Loucy (cell line): ENCODE results near the gene ATG7.

ENCODE experiments used
- H2AFZ ChIP-seq: fragments of 200-600 bp; sonication (generic); 2 replicates; pipeline ENCODE4 v1.6.0; 2016; ENCODE audit warnings: antibody characterized with exemption, mild to moderate bottlenecking, low read length, moderate library complexity
- H3F3A ChIP-seq: fragments of 200-600 bp; 2 replicates; pipeline ENCODE4 v1.6.0; 2016; ENCODE audit warnings: antibody characterized with exemption, low read depth, mild to moderate bottlenecking
- H3K27me3 ChIP-seq: fragments of 200-600 bp; sonication (generic); 2 replicates; pipeline ENCODE4 v1.6.1; 2014; ENCODE audit warnings: low read length, mild to moderate bottlenecking; ENCODE audit not compliant: insufficient read depth, poor library complexity, severe bottlenecking
- H3K36me3 ChIP-seq: fragments of 200-600 bp; sonication (generic); 2 replicates; pipeline ENCODE4 v1.6.1; 2016; ENCODE audit warnings: low read length; ENCODE audit not compliant: insufficient read depth
- H3K4me1 ChIP-seq: fragments of 200-600 bp; sonication (generic); 2 replicates; pipeline ENCODE4 v1.5.1; 2014; ENCODE audit warnings: low read length, mild to moderate bottlenecking; ENCODE audit not compliant: insufficient read depth, poor library complexity, severe bottlenecking
- H3K4me2 ChIP-seq: fragments of 200-600 bp; sonication (generic); 2 replicates; pipeline ENCODE4 v1.6.0; 2014; ENCODE audit warnings: antibody characterized with exemption, low read length, low read depth, mild to moderate bottlenecking; ENCODE audit not compliant: poor library complexity, severe bottlenecking
- H3K4me3 ChIP-seq: fragments of 200-600 bp; sonication (generic); 2 replicates; pipeline ENCODE4 v1.5.1; 2014; ENCODE audit warnings: low read length, mild to moderate bottlenecking, mixed read lengths; ENCODE audit not compliant: poor library complexity, severe bottlenecking
- H3K79me2 ChIP-seq: fragments of 200-600 bp; sonication (generic); 2 replicates; pipeline ENCODE4 v1.6.1; 2014; ENCODE audit warnings: low read length; ENCODE audit not compliant: insufficient read depth
- H3K9ac ChIP-seq: fragments of 200-600 bp; sonication (generic); 2 replicates; pipeline ENCODE4 v1.6.0; 2014; ENCODE audit warnings: mild to moderate bottlenecking, low read depth, low read length, moderate library complexity; ENCODE audit not compliant: poor library complexity, severe bottlenecking
- H3K9me2 ChIP-seq: fragments of 200-600 bp; sonication (generic); replicated peaks from 2 replicates; pipeline ENCODE4 v1.6.1; 2016; ENCODE audit warnings: low read depth, low read length, mixed read lengths
- H3K9me3 ChIP-seq: fragments of 200-600 bp; sonication (generic); 2 replicates; pipeline ENCODE4 v1.6.1; 2014; ENCODE audit warnings: mild to moderate bottlenecking, antibody characterized with exemption, low read length, low read depth; ENCODE audit not compliant: insufficient read depth
- H4K20me1 ChIP-seq: fragments of 200-600 bp; sonication (generic); 2 replicates; pipeline ENCODE4 v1.6.0; 2014; ENCODE audit warnings: antibody characterized with exemption, low read length, mild to moderate bottlenecking; ENCODE audit not compliant: insufficient read depth, poor library complexity, severe bottlenecking
- CTCF ChIP-seq: fragments of 200-600 bp; sonication (generic); conservative IDR thresholded peaks from 2 replicates; pipeline ENCODE4 v1.5.1; 2014; ENCODE audit warnings: mild to moderate bottlenecking, antibody characterized with exemption, low read length
- EZH2phosphoT487 ChIP-seq: fragments of 200-600 bp; IDR thresholded peaks from 2 replicates; pipeline ENCODE4 v1.6.1; 2018; ENCODE audit warnings: antibody characterized with exemption, mild to moderate bottlenecking, moderate library complexity, borderline replicate concordance

The ATG7 gene

GRCh38 chr3:11300970-11301369, 28.8 kb downstream of the ATG7 start:
- Histone ChIP-seq H3K4me3 (no peak overlapping the region), H3F3A (no peaks in the 10 kb centered on the region), H2AFZ (no peak overlapping the region), H3K36me3 (peaks cover 28% of the 10 kb centered on the region; the same call in 1 of the 2 replicates), H3K27me3 (no peaks in the 10 kb centered on the region), H3K79me2 (no peaks in the 10 kb centered on the region), H3K9me3 (no peaks in the 10 kb centered on the region), H3K9me2 (no peaks in the 10 kb centered on the region), H3K9ac (no peak overlapping the region), H4K20me1 (no peaks in the 10 kb centered on the region), H3K4me1 (peaks cover 9% of the 10 kb centered on the region), H3K4me2 (no peak overlapping the region)
- TF ChIP-seq CTCF, result no peak
- no peak for TF ChIP-seq EZH2phosphoT487

- no peak overlapping the region for H3K9ac ChIP-seq
- TF ChIP-seq CTCF (no peak), EZH2phosphoT487 (no peak)
- peaks cover 30% of the 10 kb centered on the region; the same call in 1 of the 2 replicates for H3K36me3 ChIP-seq
- no peak overlapping the region for H3K4me2 ChIP-seq
- no peaks in the 10 kb centered on the region for H4K20me1 ChIP-seq
- no peaks in the 10 kb centered on the region for H3K79me2 ChIP-seq
- peaks cover 23% of the 10 kb centered on the region for H3K4me1 ChIP-seq
- no peaks in the 10 kb centered on the region for H3K9me3 ChIP-seq
- H3F3A ChIP-seq, result no peaks in the 10 kb centered on the region
- H3K4me3 ChIP-seq, result no peak overlapping the region
- no peaks in the 10 kb centered on the region for H3K27me3 ChIP-seq
- H3K9me2 ChIP-seq, result no peaks in the 10 kb centered on the region
- H2AFZ ChIP-seq, result no peak overlapping the region
Observed at GRCh38 chr3:11302444-11302843, 30.2 kb downstream of the ATG7 start.

- Histone ChIP-seq H3K36me3 (peaks cover 41% of the 10 kb centered on the region; the same call in 1 of the 2 replicates), H3K9me2 (no peaks in the 10 kb centered on the region), H3K4me3 (no peak overlapping the region), H3K4me2 (no peak overlapping the region), H3K9ac (no peak overlapping the region), H3F3A (no peaks in the 10 kb centered on the region), H3K4me1 (peaks cover 26% of the 10 kb centered on the region), H2AFZ (no peak overlapping the region), H4K20me1 (no peaks in the 10 kb centered on the region), H3K9me3 (no peaks in the 10 kb centered on the region), H3K79me2 (no peaks in the 10 kb centered on the region), H3K27me3 (no peaks in the 10 kb centered on the region)
- no peak for TF ChIP-seq CTCF
- no peak for TF ChIP-seq EZH2phosphoT487
Observed at GRCh38 chr3:11304175-11304574, 32.0 kb downstream of the ATG7 start.
